GM12878 (cell line): ENCODE data around the gene MLKL. TPM values are rescaled to one million over a fixed set of nuclear protein-coding genes. Genes with fewer than 3 reads are reported as not detected.

ENCODE experiments used
- ATAC-seq: fragments of 200-7000 bp; cut with Tn5 transposase; 3 replicates; pipeline ENCODE4 v1.9.1; 2020; ENCODE audit warnings: mild to moderate bottlenecking, moderate library complexity
- BruUV-seq: library from RNA; stranded (reverse); fragments of 400-500 nt; replicated peaks from 2 replicates; lab custom pipeline; 2021; lab: Mats Ljungman, UMichigan
- CTCF ChIA-PET: fragments of 300-600 bp; sonication (Branson Sonifier 250); formaldehyde crosslinking; extraction: SDS; loops from one replicate; lab custom pipeline; 2021; ENCODE audit warnings: inconsistent platforms; lab: Yijun Ruan, JAX
- POLR2A ChIA-PET: fragments of 350-600 bp; formaldehyde crosslinking; extraction: SDS; loops from one replicate; lab custom pipeline; 2021; ENCODE audit warnings: inconsistent platforms; lab: Charles Lee
- RAD21 ChIA-PET: fragments of 300-600 bp; sonication (Branson Sonifier 250); formaldehyde crosslinking; loops from one replicate; lab custom pipeline; 2023; ENCODE audit warnings: antibody characterized with exemption; ENCODE audit not compliant: unreplicated experiment; lab: Charles Lee
- SMC1A ChIA-PET: fragments of 300-600 bp; sonication (Branson Sonifier 250); formaldehyde crosslinking; loops from one replicate; lab custom pipeline; 2023; ENCODE audit not compliant: unreplicated experiment, uncharacterized antibody; lab: Charles Lee
- DNase-seq: peaks from one replicate; pipeline ENCODE4 v3.0.0-alpha.2; 2011; ENCODE audit warnings: low read depth, low spot score
- FAIRE-seq: peaks from 3 replicates; lab custom pipeline; 2011; peaks lifted over from hg19 to GRCh38; lab: Jason Lieb, UNC
- H2AFZ ChIP-seq: 2 replicates; pipeline ENCODE4 v1.6.0; 2011; ENCODE audit warnings: low read depth, low read length, control low read depth; ENCODE audit not compliant: control insufficient read depth
- H3K27ac ChIP-seq: 2 replicates; pipeline ENCODE4 v1.5.1; 2011; ENCODE audit warnings: control low read depth; ENCODE audit not compliant: control insufficient read depth, insufficient read depth
- H3K27me3 ChIP-seq, 2 experiments: replicated peaks in 1 of 2; 2 replicates each; pipeline versions ENCODE4 v1.6.0 to v1.6.1; 2011; ENCODE audit warnings: low read length in 1 of 2; ENCODE audit not compliant: control insufficient read depth in 2 of 2, insufficient read depth in 2 of 2
- H3K36me3 ChIP-seq, 2 experiments: 2 replicates each; pipeline ENCODE4 v1.5.1; 2011; ENCODE audit warnings: low read length in 1 of 2; ENCODE audit not compliant: control insufficient read depth in 2 of 2, insufficient read depth in 2 of 2
- H3K4me1 ChIP-seq: 2 replicates; pipeline ENCODE4 v1.6.1; 2011; ENCODE audit warnings: mild to moderate bottlenecking, low read length, moderate library complexity, mixed read lengths; ENCODE audit not compliant: control insufficient read depth, insufficient read depth
- H3K4me2 ChIP-seq: 2 replicates; pipeline ENCODE4 v1.6.0; 2011; ENCODE audit warnings: control low read depth; ENCODE audit not compliant: control insufficient read depth, insufficient read depth
- H3K4me3 ChIP-seq: fragments of 200-600 bp; sonication (generic); 2 replicates; pipeline ENCODE4 v1.5.1; 2016
- H3K79me2 ChIP-seq: 2 replicates; pipeline ENCODE4 v1.6.0; 2011; ENCODE audit warnings: low read length; ENCODE audit not compliant: control insufficient read depth, insufficient read depth
- H3K9ac ChIP-seq: 2 replicates; pipeline ENCODE4 v1.8.0; 2011; ENCODE audit warnings: low read length, control low read depth, mixed read lengths; ENCODE audit not compliant: control insufficient read depth, insufficient read depth
- H3K9me3 ChIP-seq: replicated peaks from 3 replicates; pipeline ENCODE4 v1.5.1; 2011; ENCODE audit warnings: mild to moderate bottlenecking, low read length; ENCODE audit not compliant: control insufficient read depth, insufficient read depth
- H4K20me1 ChIP-seq: 2 replicates; pipeline ENCODE4 v1.6.0; 2011; ENCODE audit not compliant: control insufficient read depth, insufficient read depth
- EP300 ChIP-seq, 2 experiments: fragments of 150-350 bp in 1 of 2; IDR thresholded peaks; 2 replicates each; pipeline ENCODE4 v1.6.1; 2011 to 2012; ENCODE audit warnings: low read depth in 2 of 2, low read length in 2 of 2, borderline replicate concordance in 1 of 2, improper control_type of control experiment in 1 of 2, inconsistent platforms in 1 of 2; ENCODE audit not compliant: control insufficient read depth in 1 of 2
- IKZF2 ChIP-seq, 2 experiments: fragments of 450-650 bp; IDR thresholded peaks; 2 replicates each; pipeline ENCODE4 v1.6.1; 2017; ENCODE audit warnings: mild to moderate bottlenecking in 2 of 2, moderate library complexity in 2 of 2
- NR2F1 ChIP-seq: fragments of 450-650 bp; conservative IDR thresholded peaks from 2 replicates; pipeline ENCODE4 v1.6.1; 2017; ENCODE audit warnings: mild to moderate bottlenecking
- PAX8 ChIP-seq: fragments of 450-650 bp; IDR thresholded peaks from 2 replicates; pipeline ENCODE4 v1.6.1; 2017; ENCODE audit warnings: mild to moderate bottlenecking, moderate library complexity
- SIX5 ChIP-seq: IDR thresholded peaks from 2 replicates; pipeline ENCODE4 v1.6.1; 2011; ENCODE audit warnings: mild to moderate bottlenecking, low read depth, low read length, moderate library complexity; ENCODE audit not compliant: severe bottlenecking
- TBL1XR1 ChIP-seq: IDR thresholded peaks from 2 replicates; pipeline ENCODE4 v1.6.1; 2012; ENCODE audit warnings: low read depth, low read length, improper control_type of control experiment
- WGBS: methylation state at CpG from one replicate; pipeline ENCODE4 v1.1.6; 2016; ENCODE audit warnings: low lambda C conversion rate; ENCODE audit not compliant: insufficient replicate concordance, insufficient coverage; ENCODE audit errors: missing lambda C conversion rate; 5-methylcytosine and 5-hydroxymethylcytosine counted together
- in situ Hi-C: fragments of 300-500 bp; cut with MboI; formaldehyde crosslinking; loops from 9 replicates; pipeline ENCODE4 v1.14.3; 2018; ENCODE audit warnings: mixed read lengths
- intact Hi-C: fragments of 100-400 bp; cut with micrococcal nuclease; formaldehyde crosslinking; loops from one replicate; pipeline ENCODE4 v1.14.2; 2022; ENCODE audit not compliant: unreplicated experiment
- polyA plus RNA-seq, 11 experiments: library from polyadenylated mRNA; depleted of rRNA in 4 of 11; unstranded in 6 of 11; stranded (reverse) in 5 of 11; fragments of >200 nt; fragmentation: Nextera tagmentation in 4 of 11; fragmentation: Illumina TruSeq in 1 of 11; extraction: Ambion mirVana in 4 of 11; extraction: Trizol in 1 of 11; gene quantifications; 1 replicate in 1 of 11; 2 replicates in 10 of 11; pipeline versions ENCODE4 v1.2.1 to v1.2.3, GENCODE V29; 2011 to 2016; ENCODE audit warnings: inconsistent platforms in 2 of 11, missing spikeins in 2 of 11, low read depth in 1 of 11
- total RNA-seq, 4 experiments: library from RNA; depleted of rRNA in 3 of 4; stranded (reverse); fragments of >200 nt in 3 of 4; fragmentation: Illumina TruSeq in 1 of 4; extraction: Trizol in 1 of 4; gene quantifications; 2 replicates each; pipeline versions ENCODE4 v1.2.1 to v1.2.3, GENCODE V29; 2013 to 2021
- TF ChIP-seq, protein P1 (sequence below): fragments of 450-650 bp; IDR thresholded peaks from 2 replicates; pipeline ENCODE4 v1.6.1; 2017; ENCODE audit warnings: mild to moderate bottlenecking, moderate library complexity

The MLKL gene
- total and polyA plus RNA-seq, 10 of the 15 experiments (the other 5 are each of a cell fraction or from before 2014, with no cell fraction given) = 3.8 to 14.5 (median 11.2) TPM

DNA sequence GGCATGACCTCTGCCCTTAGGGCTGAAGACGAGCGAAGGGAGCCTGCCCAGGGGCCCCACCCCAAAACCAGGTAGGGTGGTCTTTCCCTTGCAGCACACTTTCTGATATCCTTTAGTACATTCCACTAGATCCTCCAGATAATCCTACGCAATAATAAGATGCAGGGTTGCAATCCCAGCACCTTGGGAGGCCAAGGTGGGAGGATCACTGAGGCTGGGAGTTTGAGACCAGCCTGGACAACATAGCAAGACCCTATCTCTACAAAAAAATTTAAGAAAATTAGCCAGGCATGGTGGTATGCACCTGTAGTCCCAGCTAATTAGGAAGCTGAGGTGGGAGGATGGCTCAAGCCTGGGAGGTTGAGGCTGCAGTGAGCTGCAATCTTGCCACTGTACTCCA is 34.9 kb upstream of the MLKL start:
- no peak overlapping the region for H3K27ac ChIP-seq
- no peaks in the 10 kb centered on the region for H3K36me3 ChIP-seq
- 91% methylated on average over 3 of the region's 3 CpGs for WGBS
- POLR2A ChIA-PET = no interaction called here
- no peak overlapping the region for H3K4me2 ChIP-seq
- RAD21 ChIA-PET = no interaction called here
- no peak overlapping the region for H3K9ac ChIP-seq
- no TSS peak for BruUV-seq
- CTCF ChIA-PET = no interaction called here
- no peaks in the 10 kb centered on the region; the same call in 2 of the 3 replicates for H3K9me3 ChIP-seq
- intact Hi-C loops (no loop called here), in situ Hi-C loops (no loop called here)
- peaks cover 0 to 1% of the 10 kb centered on the region in 2 experiments; a peak in 1 of 4 replicates for H3K27me3 ChIP-seq
- no peak overlapping the region for H2AFZ ChIP-seq
- SMC1A ChIA-PET = no interaction called here
- no peaks in the 10 kb centered on the region for H4K20me1 ChIP-seq
- FAIRE-seq (no peak), ATAC-seq (no peak), DNase-seq (no peak)
- TF ChIP-seq TBL1XR1 (no peak), PAX8 (no peak), SIX5 (no peak), EP300 (IDR thresholded peaks at IDR 0.05; ENCODE audit: borderline replicate concordance in 1 of 2, control insufficient read depth in 1 of 2, low read depth in 2 of 2, low read length in 2 of 2) (no peak), NR2F1 (no peak), IKZF2 (IDR thresholded peaks at IDR 0.05) (no peak)
- TF ChIP-seq, protein P1, sequence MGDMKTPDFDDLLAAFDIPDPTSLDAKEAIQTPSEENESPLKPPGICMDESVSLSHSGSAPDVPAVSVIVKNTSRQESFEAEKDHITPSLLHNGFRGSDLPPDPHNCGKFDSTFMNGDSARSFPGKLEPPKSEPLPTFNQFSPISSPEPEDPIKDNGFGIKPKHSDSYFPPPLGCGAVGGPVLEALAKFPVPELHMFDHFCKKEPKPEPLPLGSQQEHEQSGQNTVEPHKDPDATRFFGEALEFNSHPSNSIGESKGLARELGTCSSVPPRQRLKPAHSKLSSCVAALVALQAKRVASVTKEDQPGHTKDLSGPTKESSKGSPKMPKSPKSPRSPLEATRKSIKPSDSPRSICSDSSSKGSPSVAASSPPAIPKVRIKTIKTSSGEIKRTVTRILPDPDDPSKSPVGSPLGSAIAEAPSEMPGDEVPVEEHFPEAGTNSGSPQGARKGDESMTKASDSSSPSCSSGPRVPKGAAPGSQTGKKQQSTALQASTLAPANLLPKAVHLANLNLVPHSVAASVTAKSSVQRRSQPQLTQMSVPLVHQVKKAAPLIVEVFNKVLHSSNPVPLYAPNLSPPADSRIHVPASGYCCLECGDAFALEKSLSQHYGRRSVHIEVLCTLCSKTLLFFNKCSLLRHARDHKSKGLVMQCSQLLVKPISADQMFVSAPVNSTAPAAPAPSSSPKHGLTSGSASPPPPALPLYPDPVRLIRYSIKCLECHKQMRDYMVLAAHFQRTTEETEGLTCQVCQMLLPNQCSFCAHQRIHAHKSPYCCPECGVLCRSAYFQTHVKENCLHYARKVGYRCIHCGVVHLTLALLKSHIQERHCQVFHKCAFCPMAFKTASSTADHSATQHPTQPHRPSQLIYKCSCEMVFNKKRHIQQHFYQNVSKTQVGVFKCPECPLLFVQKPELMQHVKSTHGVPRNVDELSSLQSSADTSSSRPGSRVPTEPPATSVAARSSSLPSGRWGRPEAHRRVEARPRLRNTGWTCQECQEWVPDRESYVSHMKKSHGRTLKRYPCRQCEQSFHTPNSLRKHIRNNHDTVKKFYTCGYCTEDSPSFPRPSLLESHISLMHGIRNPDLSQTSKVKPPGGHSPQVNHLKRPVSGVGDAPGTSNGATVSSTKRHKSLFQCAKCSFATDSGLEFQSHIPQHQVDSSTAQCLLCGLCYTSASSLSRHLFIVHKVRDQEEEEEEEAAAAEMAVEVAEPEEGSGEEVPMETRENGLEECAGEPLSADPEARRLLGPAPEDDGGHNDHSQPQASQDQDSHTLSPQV = no peak
- H3K4me3 ChIP-seq = no peak overlapping the region
- H3K4me1 ChIP-seq = no peaks in the 10 kb centered on the region
- H3K79me2 ChIP-seq = no peaks in the 10 kb centered on the region
